H1 (cell line): ENCODE measurements around the gene LAIR1.

Experiments
- ASH2L ChIP-seq: fragments of 200-600, 300-600 bp; sonication (generic); IDR thresholded peaks from one replicate; pipeline ENCODE4 v1.7.1; 2017; ENCODE audit warnings: low read length
- CREB1 ChIP-seq: IDR thresholded peaks from 2 replicates; pipeline ENCODE4 v1.6.1; 2012; ENCODE audit warnings: inconsistent platforms
- EZH2 ChIP-seq: fragments of 200-600 bp; sonication (generic); IDR thresholded peaks from 2 replicates; pipeline ENCODE4 v1.7.1; 2012; ENCODE audit warnings: low read depth, mild to moderate bottlenecking, moderate library complexity, low read length, inconsistent platforms; ENCODE audit not compliant: severe bottlenecking
- GABPA ChIP-seq: IDR thresholded peaks from 2 replicates; pipeline ENCODE4 v1.6.1; 2011; ENCODE audit warnings: mild to moderate bottlenecking, low read length, moderate library complexity, borderline replicate concordance; ENCODE audit not compliant: insufficient read depth
- JUND ChIP-seq: IDR thresholded peaks from 2 replicates; pipeline ENCODE4 v1.6.1; 2011; ENCODE audit warnings: mild to moderate bottlenecking, improper control_type of control experiment, low read length
- NRF1 ChIP-seq: IDR thresholded peaks from 2 replicates; pipeline ENCODE4 v1.6.1; 2011; ENCODE audit warnings: mild to moderate bottlenecking, low read depth, low read length, improper control_type of control experiment
- POLR2A ChIP-seq, 2 experiments: IDR thresholded peaks; 1 replicate in 1 of 2; 2 replicates in 1 of 2; pipeline ENCODE4 v1.6.1; 2011; ENCODE audit warnings: low read depth in 2 of 2, low read length in 2 of 2, mild to moderate bottlenecking in 2 of 2; ENCODE audit errors: control extremely low read depth in 1 of 2
- RFX5 ChIP-seq: IDR thresholded peaks from 2 replicates; pipeline ENCODE4 v1.6.1; 2011; ENCODE audit warnings: low read depth, low read length, improper control_type of control experiment, borderline replicate concordance
- SP1 ChIP-seq: IDR thresholded peaks from 2 replicates; pipeline ENCODE4 v1.6.1; 2011; ENCODE audit warnings: low read depth, low read length
- TF ChIP-seq, protein P1 (sequence below): IDR thresholded peaks from 2 replicates; pipeline ENCODE4 v1.6.1; 2011; ENCODE audit warnings: low read depth, mild to moderate bottlenecking, low read length; ENCODE audit not compliant: insufficient read depth
- TF ChIP-seq, protein P2 (sequence below), 3 experiments: IDR thresholded peaks; 1 replicate in 2 of 3; 2 replicates in 1 of 3; pipeline versions ENCODE4 v1.5.1 to v1.6.1; 2011; ENCODE audit warnings: low read length in 3 of 3, mild to moderate bottlenecking in 3 of 3, inconsistent platforms in 2 of 3, low read depth in 1 of 3, moderate library complexity in 1 of 3; ENCODE audit not compliant: insufficient read depth in 1 of 3; ENCODE audit errors: control extremely low read depth in 1 of 3

DNA sequence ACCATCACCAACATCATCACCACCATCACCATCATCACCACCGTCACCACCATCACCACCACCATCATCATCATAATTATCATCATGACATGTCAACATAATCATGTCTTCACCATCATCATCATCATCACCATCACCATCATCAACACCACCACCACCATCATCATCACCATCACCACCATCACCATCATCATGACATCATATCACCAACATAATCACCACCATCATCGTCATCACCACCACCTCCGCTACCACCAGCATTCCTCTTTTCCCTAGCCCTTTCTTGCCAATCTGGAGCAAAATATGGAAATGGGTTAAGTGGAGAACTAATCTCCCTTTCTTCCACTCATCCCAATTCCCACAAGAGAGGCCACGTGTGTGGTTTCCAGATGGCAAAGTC lies 49.4 kb upstream of the LAIR1 start:
- no peak for TF ChIP-seq CREB1
- no peak for TF ChIP-seq EZH2
- TF ChIP-seq POLR2A (IDR thresholded peaks at IDR 0.05; ENCODE audit: control extremely low read depth in 1 of 2, low read depth in 2 of 2, low read length in 2 of 2), result no peak
- no peak for TF ChIP-seq NRF1
- TF ChIP-seq, protein P1, sequence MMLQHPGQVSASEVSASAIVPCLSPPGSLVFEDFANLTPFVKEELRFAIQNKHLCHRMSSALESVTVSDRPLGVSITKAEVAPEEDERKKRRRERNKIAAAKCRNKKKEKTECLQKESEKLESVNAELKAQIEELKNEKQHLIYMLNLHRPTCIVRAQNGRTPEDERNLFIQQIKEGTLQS, result no peak
- no peak for TF ChIP-seq JUND
- TF ChIP-seq, protein P2, sequence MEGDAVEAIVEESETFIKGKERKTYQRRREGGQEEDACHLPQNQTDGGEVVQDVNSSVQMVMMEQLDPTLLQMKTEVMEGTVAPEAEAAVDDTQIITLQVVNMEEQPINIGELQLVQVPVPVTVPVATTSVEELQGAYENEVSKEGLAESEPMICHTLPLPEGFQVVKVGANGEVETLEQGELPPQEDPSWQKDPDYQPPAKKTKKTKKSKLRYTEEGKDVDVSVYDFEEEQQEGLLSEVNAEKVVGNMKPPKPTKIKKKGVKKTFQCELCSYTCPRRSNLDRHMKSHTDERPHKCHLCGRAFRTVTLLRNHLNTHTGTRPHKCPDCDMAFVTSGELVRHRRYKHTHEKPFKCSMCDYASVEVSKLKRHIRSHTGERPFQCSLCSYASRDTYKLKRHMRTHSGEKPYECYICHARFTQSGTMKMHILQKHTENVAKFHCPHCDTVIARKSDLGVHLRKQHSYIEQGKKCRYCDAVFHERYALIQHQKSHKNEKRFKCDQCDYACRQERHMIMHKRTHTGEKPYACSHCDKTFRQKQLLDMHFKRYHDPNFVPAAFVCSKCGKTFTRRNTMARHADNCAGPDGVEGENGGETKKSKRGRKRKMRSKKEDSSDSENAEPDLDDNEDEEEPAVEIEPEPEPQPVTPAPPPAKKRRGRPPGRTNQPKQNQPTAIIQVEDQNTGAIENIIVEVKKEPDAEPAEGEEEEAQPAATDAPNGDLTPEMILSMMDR (IDR thresholded peaks at IDR 0.05; ENCODE audit: control extremely low read depth in 1 of 3, insufficient read depth in 1 of 3, low read depth in 1 of 3, low read length in 3 of 3), result no peak
- TF ChIP-seq RFX5, result no peak
- no peak for TF ChIP-seq ASH2L
- no peak for TF ChIP-seq GABPA
- TF ChIP-seq SP1, result no peak
